Activated T-cell treated with anti-CD3 and anti-CD28 coated beads, Interleukin-2, amount 50 U/mL, for 24 hours (primary cell): ENCODE measurements around the gene CSRP1.

Experiments
- DNase-seq: peaks from one replicate; pipeline ENCODE4 v3.0.0-alpha.2; 2020
- H3K27ac Mint-ChIP-seq: 2 replicates; pipeline ENCODE4 v1.8.0; 2020; ENCODE audit warnings: mild to moderate bottlenecking, mixed read lengths
- H3K27me3 Mint-ChIP-seq: 2 replicates; pipeline ENCODE4 v1.8.0; 2020; ENCODE audit warnings: mixed read lengths
- H3K36me3 Mint-ChIP-seq: 2 replicates; pipeline ENCODE4 v1.8.0; 2020; ENCODE audit warnings: low read depth, mixed read lengths
- H3K4me1 Mint-ChIP-seq: 2 replicates; pipeline ENCODE4 v1.8.0; 2020; ENCODE audit warnings: low read depth, mixed read lengths
- H3K4me3 Mint-ChIP-seq: 2 replicates; pipeline ENCODE4 v1.8.0; 2020; ENCODE audit warnings: mild to moderate bottlenecking, moderate library complexity, mixed read lengths
- H3K9me3 Mint-ChIP-seq: 2 replicates; pipeline ENCODE4 v1.8.0; 2020; ENCODE audit warnings: mixed read lengths

Gene CSRP1

DNA sequence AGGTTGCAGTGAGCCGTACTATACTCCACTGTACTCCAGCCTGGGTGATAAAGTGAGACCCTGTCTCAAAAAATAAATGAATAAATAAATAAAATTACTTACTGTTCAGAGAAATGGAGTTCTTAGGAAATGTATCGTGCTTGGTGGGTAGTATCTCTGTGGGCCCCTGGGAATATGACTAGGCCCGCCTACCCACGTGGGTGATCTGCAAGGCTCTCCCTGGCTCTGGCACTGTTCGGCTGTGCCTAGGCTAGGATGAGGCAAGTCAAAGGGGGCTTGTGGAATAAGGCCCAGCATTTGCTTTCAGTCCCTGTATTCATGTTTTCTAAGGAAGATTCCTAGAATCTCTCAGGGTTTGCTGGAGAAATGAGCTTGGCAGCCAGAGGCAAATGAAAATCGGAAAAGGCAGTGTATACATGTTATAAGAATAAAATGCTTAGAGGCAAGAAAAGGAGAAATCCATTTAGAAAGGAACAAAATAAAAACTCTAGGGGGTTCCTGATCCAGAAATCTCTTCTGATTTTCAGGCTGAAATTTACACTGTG is 4.5 kb upstream of the CSRP1 start:
- no peak overlapping the region for H3K27ac Mint-ChIP-seq
- peaks cover 23% of the 10 kb centered on the region for H3K4me1 Mint-ChIP-seq
- peaks cover 9% of the 10 kb centered on the region for H3K36me3 Mint-ChIP-seq
- DNase-seq: no peak
- no peaks in the 10 kb centered on the region for H3K9me3 Mint-ChIP-seq
- no peak overlapping the region for H3K4me3 Mint-ChIP-seq
- H3K27me3 Mint-ChIP-seq: no peaks in the 10 kb centered on the region

DNA sequence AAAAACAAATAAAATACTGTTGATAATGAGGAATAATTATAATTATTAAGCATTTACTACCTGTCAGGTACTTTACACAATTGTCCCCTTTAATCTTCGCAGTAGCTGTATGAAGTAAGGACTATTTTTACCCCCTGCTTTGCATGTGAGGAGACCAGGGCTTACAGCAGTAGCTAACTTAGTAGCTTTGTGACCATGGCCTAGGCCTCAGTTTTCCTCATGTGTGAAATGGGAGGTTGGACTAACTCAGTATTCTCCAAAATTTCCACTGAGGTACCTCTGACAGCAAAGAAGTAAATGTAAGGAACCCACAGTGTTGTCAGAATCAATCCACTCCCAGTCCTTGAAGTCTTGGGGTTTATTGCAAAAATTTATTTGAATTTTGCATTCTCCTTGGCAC is 3.8 kb upstream of the CSRP1 start:
- Mint-ChIP-seq H3K36me3 (peaks cover 12% of the 10 kb centered on the region), H3K4me3 (no peak overlapping the region), H3K27me3 (no peaks in the 10 kb centered on the region), H3K9me3 (no peaks in the 10 kb centered on the region), H3K27ac (no peak overlapping the region), H3K4me1 (peaks cover 25% of the 10 kb centered on the region)
- no peak for DNase-seq

- no peak for DNase-seq
- H3K4me1 Mint-ChIP-seq: peaks cover 29% of the 10 kb centered on the region
- no peak overlapping the region for H3K4me3 Mint-ChIP-seq
- no peaks in the 10 kb centered on the region for H3K27me3 Mint-ChIP-seq
- H3K9me3 Mint-ChIP-seq: no peaks in the 10 kb centered on the region
- H3K36me3 Mint-ChIP-seq: peaks cover 13% of the 10 kb centered on the region
- H3K27ac Mint-ChIP-seq: no peak overlapping the region
These were observed 2.9 kb upstream of the CSRP1 start for GRCh38 chr1:201509601-201510374.

GRCh38 chr1:201508809-201509208 is 1.9 kb upstream of the CSRP1 start:
- Mint-ChIP-seq H3K27ac (no peak overlapping the region), H3K27me3 (no peaks in the 10 kb centered on the region), H3K36me3 (peaks cover 14% of the 10 kb centered on the region), H3K9me3 (no peaks in the 10 kb centered on the region), H3K4me3 (no peak overlapping the region), H3K4me1 (peaks cover 36% of the 10 kb centered on the region)
- no peak for DNase-seq

DNA sequence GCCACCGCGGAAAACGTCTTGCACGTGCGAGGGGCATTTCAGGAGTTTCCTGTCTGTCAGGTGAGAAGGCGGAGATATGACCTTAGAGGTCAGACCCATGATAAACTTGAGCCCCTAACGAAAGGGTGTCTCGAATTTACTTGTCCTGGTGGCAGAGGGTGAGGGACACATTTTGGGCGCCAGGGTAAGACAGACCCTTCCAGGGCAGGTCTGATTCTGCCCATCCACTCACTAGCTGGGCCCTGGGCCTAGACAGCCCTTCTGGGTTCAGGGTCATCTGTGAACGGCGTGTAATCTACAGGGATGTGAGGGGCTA is 395 bp upstream of the CSRP1 start:
- H3K36me3 Mint-ChIP-seq: peaks cover 21% of the 10 kb centered on the region
- H3K4me1 Mint-ChIP-seq: peaks cover 41% of the 10 kb centered on the region
- no peak for DNase-seq
- H3K4me3 Mint-ChIP-seq: peak overlapping the region; percentile 91
- H3K27ac Mint-ChIP-seq: peak overlapping the region; percentile 94
- no peaks in the 10 kb centered on the region for H3K27me3 Mint-ChIP-seq
- H3K9me3 Mint-ChIP-seq: no peaks in the 10 kb centered on the region

DNA sequence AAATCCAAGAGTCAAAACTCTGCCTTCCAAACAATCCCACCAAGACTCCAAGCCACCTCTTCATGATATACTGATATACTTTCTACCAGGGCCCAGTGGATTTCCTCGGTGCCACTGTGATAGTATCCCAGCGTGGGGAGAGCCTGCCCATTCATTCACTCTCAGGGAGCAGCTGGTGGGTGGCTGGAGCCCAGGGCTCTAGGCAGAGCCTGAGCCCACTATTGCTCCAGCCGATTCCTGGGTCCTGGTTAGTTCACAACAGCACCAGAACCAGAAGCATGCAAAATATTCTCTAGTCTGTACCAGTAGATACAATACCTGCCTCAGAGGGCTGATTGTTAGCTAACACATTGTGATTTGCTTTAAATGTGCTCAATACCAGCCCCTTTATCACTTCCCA is 831 bp downstream of the CSRP1 start:
- Mint-ChIP-seq H3K4me3 (peak overlapping the region; percentile 91), H3K9me3 (no peaks in the 10 kb centered on the region), H3K36me3 (peaks cover 21% of the 10 kb centered on the region), H3K27me3 (no peaks in the 10 kb centered on the region), H3K4me1 (peaks cover 41% of the 10 kb centered on the region), H3K27ac (peak overlapping the region; percentile 91)
- DNase-seq: no peak

DNA sequence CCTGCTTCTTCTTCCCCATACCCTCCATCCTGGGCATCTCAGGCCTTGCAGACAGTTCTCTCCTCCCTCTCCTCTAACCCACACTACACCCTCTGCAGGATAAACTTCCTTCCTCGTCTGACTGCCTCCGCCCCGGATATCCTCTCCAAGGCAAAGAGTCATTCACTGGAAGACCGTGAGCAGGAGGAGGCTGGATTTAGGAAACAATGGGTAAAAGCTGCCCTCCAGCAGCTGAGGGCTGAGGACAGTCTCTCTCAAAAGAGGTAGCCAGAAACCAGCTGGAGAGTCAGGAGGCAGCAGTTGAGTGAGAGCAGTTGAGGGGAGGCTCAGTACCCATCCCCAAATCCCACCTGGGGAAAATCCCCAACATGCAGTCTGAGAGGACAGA is 1.4 kb downstream of the CSRP1 start:
- Mint-ChIP-seq H3K36me3 (peaks cover 21% of the 10 kb centered on the region), H3K9me3 (no peaks in the 10 kb centered on the region), H3K27me3 (no peaks in the 10 kb centered on the region), H3K4me1 (peaks cover 41% of the 10 kb centered on the region), H3K27ac (peak overlapping the region; percentile 34), H3K4me3 (peak overlapping the region; percentile 91)
- DNase-seq: no peak

DNA sequence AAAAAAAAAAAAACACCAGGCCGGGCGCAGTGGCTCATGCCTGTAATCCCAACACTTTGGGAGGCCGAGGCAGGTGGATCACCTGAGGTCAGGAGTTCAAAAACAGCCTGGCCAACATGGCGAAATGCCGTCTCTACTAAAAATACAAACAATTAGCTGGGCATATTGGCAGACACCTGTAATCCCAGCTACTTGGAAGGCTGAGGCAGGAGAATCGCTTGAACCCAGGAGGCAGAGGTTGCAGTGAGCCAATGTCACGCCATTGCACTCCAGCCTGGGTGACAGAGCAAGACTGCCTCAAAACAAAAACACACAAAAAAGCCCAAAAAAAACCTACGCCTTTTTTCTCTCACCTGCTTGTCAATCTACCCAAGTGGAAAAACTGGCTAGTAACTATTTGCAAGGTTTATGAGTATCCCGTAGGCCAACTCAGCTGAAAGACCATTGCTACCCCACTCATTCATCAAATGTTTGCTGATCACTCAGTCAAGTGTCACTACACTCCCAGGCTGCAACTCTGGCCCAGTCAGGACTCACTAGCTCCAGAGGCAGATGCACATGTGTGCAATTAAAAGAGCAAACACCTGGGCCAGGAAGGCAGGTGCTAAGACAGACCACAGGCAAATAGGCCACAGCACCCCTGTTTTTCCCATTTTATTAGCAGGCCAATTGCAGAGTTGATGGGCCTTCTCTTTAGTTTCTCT is 2.0 kb downstream of the CSRP1 start:
- H3K4me1 Mint-ChIP-seq: peaks cover 41% of the 10 kb centered on the region
- H3K27me3 Mint-ChIP-seq: no peaks in the 10 kb centered on the region
- no peaks in the 10 kb centered on the region for H3K9me3 Mint-ChIP-seq
- H3K36me3 Mint-ChIP-seq: peaks cover 21% of the 10 kb centered on the region
- H3K4me3 Mint-ChIP-seq: peak overlapping the region; percentile 91
- H3K27ac Mint-ChIP-seq: peak overlapping the region; percentile 34
- DNase-seq: no peak

- no peak for DNase-seq
- H3K4me3 Mint-ChIP-seq: no peak overlapping the region
- no peaks in the 10 kb centered on the region for H3K9me3 Mint-ChIP-seq
- H3K36me3 Mint-ChIP-seq: peaks cover 23% of the 10 kb centered on the region
- H3K27ac Mint-ChIP-seq: no peak overlapping the region
- H3K4me1 Mint-ChIP-seq: peaks cover 38% of the 10 kb centered on the region
- H3K27me3 Mint-ChIP-seq: no peaks in the 10 kb centered on the region
These were observed 2.7 kb downstream of the CSRP1 start for GRCh38 chr1:201504179-201504631.

DNA sequence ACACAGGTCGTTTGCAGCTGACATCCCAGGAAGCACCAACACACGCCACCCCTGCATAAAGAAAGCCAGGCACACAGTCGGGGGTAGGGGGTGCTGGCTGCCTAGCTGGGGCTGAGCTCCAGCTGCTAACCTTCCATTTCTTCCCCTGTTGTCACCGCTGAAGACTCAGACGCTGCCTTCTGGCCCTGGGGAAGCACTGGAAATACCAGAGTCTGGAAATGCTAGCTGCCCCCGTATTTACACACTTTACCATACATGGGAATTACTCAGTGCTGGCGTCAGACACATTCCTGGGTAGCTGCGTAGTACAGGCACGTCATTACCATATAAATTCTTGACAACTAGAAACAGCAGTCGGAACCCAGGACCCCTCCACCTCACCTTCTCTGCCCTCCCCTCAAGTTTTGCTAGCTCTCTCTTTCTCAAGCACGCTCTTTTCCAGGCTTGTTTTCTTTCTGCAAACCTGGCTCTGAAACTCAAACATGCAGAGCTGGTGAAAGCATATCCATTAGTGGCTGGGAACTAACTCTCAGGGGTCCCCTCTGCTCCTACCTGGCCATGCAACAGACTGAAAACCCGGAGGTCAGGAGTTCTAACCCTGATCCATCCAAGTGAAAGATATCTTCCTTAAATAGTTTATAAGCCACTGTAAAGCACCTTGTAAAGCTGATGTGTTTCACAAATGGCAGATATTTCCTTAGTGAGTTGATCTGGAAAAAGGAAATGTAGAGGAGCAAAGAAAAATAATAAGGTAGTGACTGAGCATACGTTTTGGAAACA is 3.3 kb downstream of the CSRP1 start:
- DNase-seq: no peak
- Mint-ChIP-seq H3K27ac (no peak overlapping the region), H3K27me3 (no peaks in the 10 kb centered on the region), H3K4me3 (no peak overlapping the region), H3K9me3 (no peaks in the 10 kb centered on the region), H3K36me3 (peaks cover 23% of the 10 kb centered on the region), H3K4me1 (peaks cover 38% of the 10 kb centered on the region)

GRCh38 chr1:201502511-201502857 is 4.4 kb downstream of the CSRP1 start:
- H3K36me3 Mint-ChIP-seq: peaks cover 28% of the 10 kb centered on the region
- no peak for DNase-seq
- H3K27me3 Mint-ChIP-seq: no peaks in the 10 kb centered on the region
- peaks cover 32% of the 10 kb centered on the region for H3K4me1 Mint-ChIP-seq
- no peak overlapping the region for H3K4me3 Mint-ChIP-seq
- H3K9me3 Mint-ChIP-seq: no peaks in the 10 kb centered on the region
- H3K27ac Mint-ChIP-seq: no peak overlapping the region

GRCh38 chr1:201501812-201502510 is 5.0 kb downstream of the CSRP1 start:
- Mint-ChIP-seq H3K36me3 (peaks cover 26% of the 10 kb centered on the region), H3K27me3 (no peaks in the 10 kb centered on the region), H3K4me1 (peaks cover 28% of the 10 kb centered on the region), H3K27ac (no peak overlapping the region), H3K9me3 (no peaks in the 10 kb centered on the region), H3K4me3 (no peak overlapping the region)
- DNase-seq: no peak

GRCh38 chr1:201501144-201501543 is 5.8 kb downstream of the CSRP1 start:
- Mint-ChIP-seq H3K4me3 (no peak overlapping the region), H3K36me3 (peaks cover 28% of the 10 kb centered on the region), H3K9me3 (no peaks in the 10 kb centered on the region), H3K27me3 (no peaks in the 10 kb centered on the region), H3K27ac (no peak overlapping the region), H3K4me1 (peaks cover 25% of the 10 kb centered on the region)
- DNase-seq: no peak

GRCh38 chr1:201500670-201501120 is 6.2 kb downstream of the CSRP1 start:
- no peak overlapping the region for H3K4me3 Mint-ChIP-seq
- H3K4me1 Mint-ChIP-seq: peaks cover 20% of the 10 kb centered on the region
- no peak overlapping the region for H3K27ac Mint-ChIP-seq
- peaks cover 32% of the 10 kb centered on the region for H3K36me3 Mint-ChIP-seq
- DNase-seq: no peak
- no peaks in the 10 kb centered on the region for H3K27me3 Mint-ChIP-seq
- H3K9me3 Mint-ChIP-seq: no peaks in the 10 kb centered on the region
